SK-N-MC (cell line): ENCODE measurements around the gene PACRG.
"Not testable (repeated sequence)": the region's sequence is repeated elsewhere in the genome, so short reads cannot be mapped to it uniquely, and the experiment has no call there.

Source experiments
- DNase-seq: peaks from one replicate; pipeline ENCODE4 v3.0.0-alpha.2; 2011; ENCODE audit warnings: low read depth, low spot score
- H3K27ac ChIP-seq: fragments of 200-600 bp; sonication (generic); 2 replicates; pipeline ENCODE4 v1.5.1; 2016; ENCODE audit warnings: mixed run types
- H3K36me3 ChIP-seq: fragments of 200-600 bp; sonication (generic); 2 replicates; pipeline ENCODE4 v1.6.1; 2017; ENCODE audit warnings: antibody characterized with exemption, low read length, mixed read lengths; ENCODE audit not compliant: insufficient read depth
- H3K4me3 ChIP-seq: fragments of 200-600 bp; sonication (generic); 2 replicates; pipeline ENCODE4 v1.5.1; 2016
- H3K9ac ChIP-seq: fragments of 200-600 bp; sonication (generic); 2 replicates; pipeline ENCODE4 v1.8.0; 2017; ENCODE audit warnings: mixed run types, mixed read lengths; ENCODE audit not compliant: insufficient read length
- H3K9me3 ChIP-seq: fragments of 200-600 bp; sonication (generic); 2 replicates; pipeline ENCODE4 v1.6.1; 2017; ENCODE audit warnings: low read depth, mild to moderate bottlenecking, antibody characterized with exemption, low read length, moderate library complexity, mixed read lengths
- EZH2 ChIP-seq: fragments of 200-600 bp; sonication (generic); IDR thresholded peaks from one replicate; pipeline ENCODE4 v1.6.1; 2017; ENCODE audit warnings: antibody characterized with exemption
- FOXP2 ChIP-seq: optimal IDR thresholded peaks from 2 replicates; pipeline ENCODE3; 2011; ENCODE audit warnings: mild to moderate bottlenecking, moderate library complexity; ENCODE audit not compliant: insufficient read depth; ENCODE audit errors: extremely low read length, control extremely low read depth
- POLR2AphosphoS5 ChIP-seq: IDR thresholded peaks from 2 replicates; pipeline ENCODE4 v1.6.1; 2012; ENCODE audit warnings: mild to moderate bottlenecking, low read depth, low read length, borderline replicate concordance

PACRG gene

DNA sequence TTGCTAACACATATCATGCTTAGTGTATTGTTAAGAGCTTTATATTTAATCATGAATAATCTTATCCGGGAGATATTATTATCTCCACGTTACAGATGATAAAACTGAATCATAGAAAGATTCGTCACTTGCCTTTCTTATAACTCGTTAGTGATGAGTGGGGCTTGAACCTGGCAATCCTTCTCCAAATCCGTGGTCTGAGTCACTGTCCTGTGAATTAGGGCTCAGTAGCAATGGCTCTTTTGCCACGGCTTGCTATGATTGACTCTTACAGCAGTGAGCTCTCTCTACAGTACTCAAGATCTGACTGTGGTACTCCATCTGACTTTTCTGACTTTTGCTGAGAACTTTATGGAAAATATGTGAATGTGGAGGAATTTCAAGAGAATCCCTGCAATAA is 246.9 kb downstream of the PACRG start:
- Histone ChIP-seq H3K9ac (no peak overlapping the region), H3K27ac (no peak overlapping the region), H3K4me3 (no peak overlapping the region), H3K36me3 (no peaks in the 10 kb centered on the region), H3K9me3 (no peaks in the 10 kb centered on the region)
- TF ChIP-seq POLR2AphosphoS5: no peak
- DNase-seq: no peak

- DNase-seq: no peak
- Histone ChIP-seq H3K27ac (no peak overlapping the region), H3K9ac (no peak overlapping the region), H3K36me3 (no peaks in the 10 kb centered on the region), H3K4me3 (no peak overlapping the region), H3K9me3 (no peaks in the 10 kb centered on the region)
- TF ChIP-seq EZH2: no peak
- TF ChIP-seq FOXP2: no peak
- no peak for TF ChIP-seq POLR2AphosphoS5
Observed at GRCh38 chr6:162976141-162976540, 248.4 kb downstream of the PACRG start.

DNA sequence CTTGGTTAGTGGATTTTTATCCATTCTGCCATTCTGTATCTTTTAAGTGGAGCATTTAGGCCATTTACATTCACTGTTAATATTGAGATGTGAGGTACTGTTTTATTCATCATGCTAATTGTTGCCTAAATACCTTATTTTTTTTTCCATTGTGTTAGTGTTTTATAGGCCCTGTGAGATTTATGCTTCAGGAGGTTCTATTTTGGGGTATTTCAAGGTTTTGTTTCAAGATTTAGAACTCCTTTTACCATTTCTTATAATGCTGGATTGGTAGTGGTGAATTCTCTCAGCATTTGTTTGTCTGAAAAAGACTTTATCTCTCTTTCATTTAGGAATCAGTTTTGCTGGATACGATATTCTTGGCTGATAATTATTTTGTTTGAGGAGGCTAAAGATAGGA is 255.5 kb downstream of the PACRG start:
- H3K9me3 ChIP-seq, H3K4me3 ChIP-seq, H3K27ac ChIP-seq, H3K36me3 ChIP-seq, H3K9ac ChIP-seq, DNase-seq: not testable (repeated sequence)

DNA sequence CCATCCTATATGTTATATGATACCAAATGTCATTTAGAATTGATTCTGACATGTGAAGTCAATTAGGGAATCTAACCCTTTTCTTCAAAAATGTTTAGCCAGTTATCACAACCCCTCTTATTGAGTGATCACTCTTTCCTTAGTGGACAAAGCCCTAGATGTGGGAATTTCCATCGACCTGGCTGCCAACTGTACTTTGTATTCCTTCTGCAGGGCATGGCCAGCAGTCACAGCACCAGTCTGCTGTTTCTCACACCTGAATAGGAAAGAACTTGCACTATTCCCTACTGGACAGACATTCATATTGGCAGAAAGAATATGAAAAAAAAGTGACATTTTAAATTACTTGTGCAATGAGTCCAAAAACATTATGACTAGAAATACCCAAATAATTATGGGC is 271.0 kb downstream of the PACRG start:
- Histone ChIP-seq H3K36me3 (no peaks in the 10 kb centered on the region), H3K4me3 (no peak overlapping the region), H3K27ac (no peak overlapping the region), H3K9me3 (no peaks in the 10 kb centered on the region), H3K9ac (no peak overlapping the region)
- no peak for TF ChIP-seq EZH2
- TF ChIP-seq POLR2AphosphoS5: no peak
- no peak for TF ChIP-seq FOXP2
- no peak for DNase-seq

DNA sequence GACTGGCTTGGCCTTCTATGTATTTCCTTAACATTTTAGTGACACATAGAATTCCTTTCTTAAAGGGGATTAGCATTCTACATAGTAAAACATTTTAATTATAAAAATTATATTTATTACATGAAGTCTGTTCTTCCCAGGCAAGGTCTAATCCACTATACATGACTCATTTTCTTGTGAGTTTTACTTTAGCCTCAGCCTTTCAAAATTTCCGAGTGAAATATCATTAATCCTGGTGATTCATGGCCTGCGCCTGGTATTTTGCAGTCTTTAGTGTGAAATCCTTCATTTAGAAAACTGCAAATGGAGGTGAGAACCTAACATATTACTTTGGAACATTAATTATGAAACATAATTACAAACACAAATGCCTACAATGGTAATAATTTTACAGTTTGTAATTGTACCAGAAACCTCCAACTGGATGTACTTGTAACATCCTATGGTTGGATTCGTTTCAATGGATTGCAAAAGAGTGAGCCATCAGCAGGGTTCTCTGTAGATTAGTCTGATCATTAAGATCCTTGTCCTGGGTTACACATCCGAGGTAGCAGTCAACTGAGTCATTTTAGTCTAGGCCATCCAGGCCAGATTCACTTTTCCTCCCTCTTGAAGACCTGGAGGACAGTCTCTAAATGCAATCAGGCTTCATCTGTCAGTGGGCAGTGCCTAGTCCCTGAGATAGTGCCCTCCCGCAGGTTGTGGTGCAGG is 272.0 kb downstream of the PACRG start:
- no peak for DNase-seq
- Histone ChIP-seq H3K4me3 (no peak overlapping the region), H3K36me3 (no peaks in the 10 kb centered on the region), H3K27ac (no peak overlapping the region), H3K9me3 (no peaks in the 10 kb centered on the region), H3K9ac (no peak overlapping the region)
- no peak for TF ChIP-seq FOXP2
- TF ChIP-seq EZH2: no peak
- TF ChIP-seq POLR2AphosphoS5: no peak

DNA sequence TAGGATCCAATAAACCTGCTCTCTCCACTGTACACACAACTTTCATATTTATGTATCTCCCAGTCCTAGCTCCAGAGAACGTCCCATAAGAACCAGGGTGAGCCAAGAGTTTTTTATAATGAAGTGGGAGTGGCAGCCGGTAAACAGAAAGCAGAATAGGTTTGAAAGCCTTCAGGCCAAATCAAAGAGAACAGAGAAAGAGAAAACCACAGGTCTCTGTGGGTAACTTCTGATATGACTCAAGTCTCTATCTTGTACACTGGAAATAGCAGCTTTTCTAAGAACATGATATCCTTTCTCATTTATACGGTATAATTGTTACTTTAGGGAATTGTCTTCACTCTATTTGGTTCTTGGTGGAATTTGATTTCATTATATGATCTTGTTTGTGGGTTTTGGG is 273.6 kb downstream of the PACRG start:
- TF ChIP-seq POLR2AphosphoS5: no peak
- no peak for TF ChIP-seq EZH2
- TF ChIP-seq FOXP2: no peak
- Histone ChIP-seq H3K4me3 (no peak overlapping the region), H3K27ac (no peak overlapping the region), H3K36me3 (no peaks in the 10 kb centered on the region), H3K9me3 (no peaks in the 10 kb centered on the region), H3K9ac (no peak overlapping the region)
- no peak for DNase-seq

GRCh38 chr6:163008186-163008585 is 280.4 kb downstream of the PACRG start:
- no peak for TF ChIP-seq EZH2
- no peak for TF ChIP-seq POLR2AphosphoS5
- no peak for TF ChIP-seq FOXP2
- H3K9ac ChIP-seq: no peak overlapping the region
- H3K27ac ChIP-seq: no peak overlapping the region
- H3K36me3 ChIP-seq: no peaks in the 10 kb centered on the region
- no peaks in the 10 kb centered on the region for H3K9me3 ChIP-seq
- H3K4me3 ChIP-seq: no peak overlapping the region
- DNase-seq: no peak

GRCh38 chr6:163008626-163009025 is 280.9 kb downstream of the PACRG start:
- Histone ChIP-seq H3K9me3 (no peaks in the 10 kb centered on the region), H3K9ac (no peak overlapping the region), H3K4me3 (no peak overlapping the region), H3K36me3 (no peaks in the 10 kb centered on the region), H3K27ac (no peak overlapping the region)
- no peak for DNase-seq
- no peak for TF ChIP-seq EZH2
- TF ChIP-seq FOXP2: no peak
- TF ChIP-seq POLR2AphosphoS5: no peak

- Histone ChIP-seq H3K27ac (no peak overlapping the region), H3K9ac (no peak overlapping the region), H3K4me3 (no peak overlapping the region), H3K36me3 (no peaks in the 10 kb centered on the region), H3K9me3 (no peaks in the 10 kb centered on the region)
- TF ChIP-seq FOXP2: no peak
- no peak for TF ChIP-seq POLR2AphosphoS5
- TF ChIP-seq EZH2: no peak
- no peak for DNase-seq
Observed at GRCh38 chr6:163010145-163010544, 282.4 kb downstream of the PACRG start.
